ENCODE measurements around the gene DNAL1.

The DNAL1 gene

GRCh38 chr14:73744175-73744867 lies 99.5 kb downstream of the DNAL1 start:
- DNase-seq (ENCODE audit: low read depth, low spot score) = no peak

GRCh38 chr14:73744874-73745529 lies 100.2 kb downstream of the DNAL1 start:
- DNase-seq (ENCODE audit: low read depth, low spot score) = no peak

GRCh38 chr14:73745571-73746519 lies 101.1 kb downstream of the DNAL1 start:
- no peak for DNase-seq (ENCODE audit: low read depth, low spot score)

GRCh38 chr14:73746520-73747378 lies 102.0 kb downstream of the DNAL1 start:
- no peak for DNase-seq (ENCODE audit: low read depth, low spot score)

GRCh38 chr14:73747379-73748211 lies 102.8 kb downstream of the DNAL1 start:
- no peak for DNase-seq (ENCODE audit: low read depth, low spot score)

- no peak for DNase-seq (ENCODE audit: low read depth, low spot score)
Observed at GRCh38 chr14:73748858-73749357, 104.1 kb downstream of the DNAL1 start.

GRCh38 chr14:73749706-73750530 lies 105.1 kb downstream of the DNAL1 start:
- DNase-seq (ENCODE audit: low read depth, low spot score) = no peak

GRCh38 chr14:73750531-73750901 lies 105.7 kb downstream of the DNAL1 start:
- DNase-seq (ENCODE audit: low read depth, low spot score) = no peak

GRCh38 chr14:73751157-73751691 lies 106.4 kb downstream of the DNAL1 start:
- DNase-seq (ENCODE audit: low read depth, low spot score) = no peak

- DNase-seq (ENCODE audit: low read depth, low spot score) = no peak
Observed at GRCh38 chr14:73752297-73752992, 107.7 kb downstream of the DNAL1 start.

All from iPS DF 19.7 (cell line).